ENCODE data around the gene HMGXB4.

The HMGXB4 gene

GRCh38 chr22:35275580-35275979 lies 18.3 kb downstream of the HMGXB4 start:
- no peak overlapping the region for H3K18ac ChIP-seq (ENCODE audit: low read length)
- no peaks in the 10 kb centered on the region for H3K79me1 ChIP-seq (ENCODE audit: low read depth, low read length)
- H4K8ac ChIP-seq (ENCODE audit: low read depth, low read length), result no peak overlapping the region
- no peak overlapping the region for H3K4me3 ChIP-seq (ENCODE audit: low read length in 2 of 2)
- no peak overlapping the region for H2BK5ac ChIP-seq (ENCODE audit: low read length)
- H2BK12ac ChIP-seq (ENCODE audit: low read length), result no peak overlapping the region
- no peak overlapping the region for H3K23ac ChIP-seq (ENCODE audit: low read depth, low read length, poor library complexity)
- H3K9ac ChIP-seq (ENCODE audit: low read depth, low read length, poor library complexity), result no peak overlapping the region
- H3K36me3 ChIP-seq (replicated peaks in 1 of 2; ENCODE audit: control insufficient read depth in 2 of 2, insufficient read depth in 2 of 2, low read length in 2 of 2), result peaks cover 23 to 98% of the 10 kb centered on the region in 2 donors
- no peak overlapping the region for H3K4me2 ChIP-seq (ENCODE audit: insufficient read depth, low read length, poor library complexity, severe bottlenecking)
- H4K91ac ChIP-seq (ENCODE audit: low read depth, low read length, poor library complexity), result no peak overlapping the region
- no peaks in the 10 kb centered on the region for H3K9me3 ChIP-seq (replicated peaks in 1 of 2; ENCODE audit: control insufficient read depth in 2 of 2, insufficient read depth in 1 of 2, low read depth in 1 of 2, low read length in 2 of 2)
- H3K27ac ChIP-seq (replicated peaks; ENCODE audit: low read length), result no peak overlapping the region
- no peak overlapping the region for H2AFZ ChIP-seq (ENCODE audit: low read length)
- H3K14ac ChIP-seq (ENCODE audit: low read length), result no peak overlapping the region
- H2BK120ac ChIP-seq (ENCODE audit: low read depth, low read length), result no peak overlapping the region
- DNase-seq (ENCODE audit: low spot score), result no peak
- no peak overlapping the region for H3K4ac ChIP-seq (ENCODE audit: low read length)
- H3K4me1 ChIP-seq (ENCODE audit: control insufficient read depth in 2 of 2, insufficient read depth in 1 of 2, low read depth in 1 of 2, low read length in 2 of 2), result no peaks in the 10 kb centered on the region
- H2BK15ac ChIP-seq (ENCODE audit: low read length), result no peak overlapping the region
- no peak overlapping the region for H2AK5ac ChIP-seq (ENCODE audit: low read depth, low read length)
- no peaks in the 10 kb centered on the region for H3K27me3 ChIP-seq (ENCODE audit: control insufficient read depth in 3 of 3, insufficient read depth in 3 of 3, low read depth in 1 of 3, low read length in 3 of 3)
- no CpG with 5 or more reads among the region's 1 CpG for WGBS, 2 donors (ENCODE audit: extremely low coverage in 2 of 2, insufficient read length in 2 of 2, insufficient replicate concordance in 1 of 2)

- H3K79me1 ChIP-seq (ENCODE audit: low read depth, low read length), result no peaks in the 10 kb centered on the region
- H3K27ac ChIP-seq (replicated peaks; ENCODE audit: low read length), result no peak overlapping the region
- DNase-seq (ENCODE audit: low spot score), result no peak
- H3K9ac ChIP-seq (ENCODE audit: low read depth, low read length, poor library complexity), result no peak overlapping the region
- H4K91ac ChIP-seq (ENCODE audit: low read depth, low read length, poor library complexity), result no peak overlapping the region
- no peak overlapping the region for H2BK120ac ChIP-seq (ENCODE audit: low read depth, low read length)
- H3K27me3 ChIP-seq (ENCODE audit: control insufficient read depth in 3 of 3, insufficient read depth in 3 of 3, low read depth in 1 of 3, low read length in 3 of 3), result no peaks in the 10 kb centered on the region
- H2AFZ ChIP-seq (ENCODE audit: low read length), result no peak overlapping the region
- H3K9me3 ChIP-seq (replicated peaks in 1 of 2; ENCODE audit: control insufficient read depth in 2 of 2, insufficient read depth in 1 of 2, low read depth in 1 of 2, low read length in 2 of 2), result no peaks in the 10 kb centered on the region
- no peak overlapping the region for H4K8ac ChIP-seq (ENCODE audit: low read depth, low read length)
- no peak overlapping the region for H3K4me3 ChIP-seq (ENCODE audit: low read length in 2 of 2)
- H3K23ac ChIP-seq (ENCODE audit: low read depth, low read length, poor library complexity), result no peak overlapping the region
- no peak overlapping the region for H2BK5ac ChIP-seq (ENCODE audit: low read length)
- H3K4me1 ChIP-seq (ENCODE audit: control insufficient read depth in 2 of 2, insufficient read depth in 1 of 2, low read depth in 1 of 2, low read length in 2 of 2), result no peaks in the 10 kb centered on the region
- no peak overlapping the region for H2BK15ac ChIP-seq (ENCODE audit: low read length)
- H2AK5ac ChIP-seq (ENCODE audit: low read depth, low read length), result no peak overlapping the region
- no CpG with 5 or more reads among the region's 4 CpGs for WGBS, 2 donors (ENCODE audit: extremely low coverage in 2 of 2, insufficient read length in 2 of 2, insufficient replicate concordance in 1 of 2)
- H3K36me3 ChIP-seq (replicated peaks in 1 of 2; ENCODE audit: control insufficient read depth in 2 of 2, insufficient read depth in 2 of 2, low read length in 2 of 2), result peaks cover 24 to 98% of the 10 kb centered on the region in 2 donors
- H3K4ac ChIP-seq (ENCODE audit: low read length), result no peak overlapping the region
- no peak overlapping the region for H2BK12ac ChIP-seq (ENCODE audit: low read length)
- H3K18ac ChIP-seq (ENCODE audit: low read length), result no peak overlapping the region
- H3K14ac ChIP-seq (ENCODE audit: low read length), result no peak overlapping the region
- H3K4me2 ChIP-seq (ENCODE audit: insufficient read depth, low read length, poor library complexity, severe bottlenecking), result no peak overlapping the region
Measured at GRCh38 chr22:35276019-35276418, 18.7 kb downstream of the HMGXB4 start.

GRCh38 chr22:35288116-35288515 lies 30.8 kb downstream of the HMGXB4 start:
- no peak overlapping the region for H3K4me3 ChIP-seq (ENCODE audit: low read length in 2 of 2)
- no peak overlapping the region for H2BK120ac ChIP-seq (ENCODE audit: low read depth, low read length)
- H4K8ac ChIP-seq (ENCODE audit: low read depth, low read length), result no peak overlapping the region
- no peak overlapping the region for H4K91ac ChIP-seq (ENCODE audit: low read depth, low read length, poor library complexity)
- H3K23ac ChIP-seq (ENCODE audit: low read depth, low read length, poor library complexity), result no peak overlapping the region
- no peak overlapping the region for H2AK5ac ChIP-seq (ENCODE audit: low read depth, low read length)
- H3K27me3 ChIP-seq (ENCODE audit: control insufficient read depth in 3 of 3, insufficient read depth in 3 of 3, low read depth in 1 of 3, low read length in 3 of 3), result no peaks in the 10 kb centered on the region
- no peak overlapping the region for H3K4ac ChIP-seq (ENCODE audit: low read length)
- DNase-seq (ENCODE audit: low spot score), result no peak
- H3K14ac ChIP-seq (ENCODE audit: low read length), result no peak overlapping the region
- no peaks in the 10 kb centered on the region for H3K4me1 ChIP-seq (ENCODE audit: control insufficient read depth in 2 of 2, insufficient read depth in 1 of 2, low read depth in 1 of 2, low read length in 2 of 2)
- no CpG with 5 or more reads among the region's 1 CpG for WGBS, 2 donors (ENCODE audit: extremely low coverage in 2 of 2, insufficient read length in 2 of 2, insufficient replicate concordance in 1 of 2)
- H2AFZ ChIP-seq (ENCODE audit: low read length), result no peak overlapping the region
- no peaks in the 10 kb centered on the region for H3K9me3 ChIP-seq (replicated peaks in 1 of 2; ENCODE audit: control insufficient read depth in 2 of 2, insufficient read depth in 1 of 2, low read depth in 1 of 2, low read length in 2 of 2)
- no peak overlapping the region for H3K27ac ChIP-seq (replicated peaks; ENCODE audit: low read length)
- H3K36me3 ChIP-seq (replicated peaks in 1 of 2; ENCODE audit: control insufficient read depth in 2 of 2, insufficient read depth in 2 of 2, low read length in 2 of 2), result peaks cover 23 to 96% of the 10 kb centered on the region in 2 donors
- H2BK12ac ChIP-seq (ENCODE audit: low read length), result no peak overlapping the region
- no peak overlapping the region for H2BK15ac ChIP-seq (ENCODE audit: low read length)
- H3K79me1 ChIP-seq (ENCODE audit: low read depth, low read length), result no peaks in the 10 kb centered on the region
- H3K18ac ChIP-seq (ENCODE audit: low read length), result no peak overlapping the region
- H2BK5ac ChIP-seq (ENCODE audit: low read length), result no peak overlapping the region
- H3K9ac ChIP-seq (ENCODE audit: low read depth, low read length, poor library complexity), result no peak overlapping the region
- H3K4me2 ChIP-seq (ENCODE audit: insufficient read depth, low read length, poor library complexity, severe bottlenecking), result no peak overlapping the region

- Histone ChIP-seq H2AK5ac (ENCODE audit: low read depth, low read length) (no peak overlapping the region), H3K18ac (ENCODE audit: low read length) (no peak overlapping the region), H3K4me1 (ENCODE audit: control insufficient read depth in 2 of 2, insufficient read depth in 1 of 2, low read depth in 1 of 2, low read length in 2 of 2) (no peaks in the 10 kb centered on the region), H3K36me3 (replicated peaks in 1 of 2; ENCODE audit: control insufficient read depth in 2 of 2, insufficient read depth in 2 of 2, low read length in 2 of 2) (peaks cover 26 to 93% of the 10 kb centered on the region in 2 donors), H3K4me2 (ENCODE audit: insufficient read depth, low read length, poor library complexity, severe bottlenecking) (no peak overlapping the region), H2BK12ac (ENCODE audit: low read length) (no peak overlapping the region), H2BK5ac (ENCODE audit: low read length) (no peak overlapping the region), H2BK120ac (ENCODE audit: low read depth, low read length) (no peak overlapping the region), H3K4me3 (ENCODE audit: low read length in 2 of 2) (no peak overlapping the region), H3K27ac (replicated peaks; ENCODE audit: low read length) (no peak overlapping the region), H3K27me3 (ENCODE audit: control insufficient read depth in 3 of 3, insufficient read depth in 3 of 3, low read depth in 1 of 3, low read length in 3 of 3) (no peaks in the 10 kb centered on the region), H3K9ac (ENCODE audit: low read depth, low read length, poor library complexity) (no peak overlapping the region), H3K14ac (ENCODE audit: low read length) (no peak overlapping the region), H2AFZ (ENCODE audit: low read length) (no peak overlapping the region), H4K8ac (ENCODE audit: low read depth, low read length) (no peak overlapping the region), H3K9me3 (replicated peaks in 1 of 2; ENCODE audit: control insufficient read depth in 2 of 2, insufficient read depth in 1 of 2, low read depth in 1 of 2, low read length in 2 of 2) (no peaks in the 10 kb centered on the region), H2BK15ac (ENCODE audit: low read length) (no peak overlapping the region), H3K23ac (ENCODE audit: low read depth, low read length, poor library complexity) (no peak overlapping the region), H3K4ac (ENCODE audit: low read length) (no peak overlapping the region), H3K79me1 (ENCODE audit: low read depth, low read length) (no peaks in the 10 kb centered on the region), H4K91ac (ENCODE audit: low read depth, low read length, poor library complexity) (no peak overlapping the region)
- WGBS, 2 donors (ENCODE audit: extremely low coverage in 2 of 2, insufficient read length in 2 of 2, insufficient replicate concordance in 1 of 2), result no CpG with 5 or more reads among the region's 3 CpGs
- no peak for DNase-seq (ENCODE audit: low spot score)
Measured at GRCh38 chr22:35292786-35293185, 35.5 kb downstream of the HMGXB4 start.
